Fibroblast of mammary gland (primary cell): ENCODE measurements around the gene TPCN2.
"Not testable (repeated sequence)": the region's sequence is repeated elsewhere in the genome, so short reads cannot be mapped to it uniquely, and the experiment has no call there.

Experiments used
- DNase-seq: peaks from one replicate; pipeline ENCODE4 v3.0.0-alpha.2; 2010; ENCODE audit warnings: low read depth
- H3K4me3 ChIP-seq: 2 replicates; pipeline ENCODE4 v1.5.1; 2011; ENCODE audit warnings: low read depth, mild to moderate bottlenecking, low read length, moderate library complexity; ENCODE audit not compliant: control insufficient read depth
- TF ChIP-seq, protein P1 (sequence below): conservative IDR thresholded peaks from 2 replicates; pipeline ENCODE4 v1.5.1; 2011; ENCODE audit warnings: low read depth, low read length, inconsistent platforms; ENCODE audit not compliant: control insufficient read depth, insufficient read depth

Gene TPCN2

DNA sequence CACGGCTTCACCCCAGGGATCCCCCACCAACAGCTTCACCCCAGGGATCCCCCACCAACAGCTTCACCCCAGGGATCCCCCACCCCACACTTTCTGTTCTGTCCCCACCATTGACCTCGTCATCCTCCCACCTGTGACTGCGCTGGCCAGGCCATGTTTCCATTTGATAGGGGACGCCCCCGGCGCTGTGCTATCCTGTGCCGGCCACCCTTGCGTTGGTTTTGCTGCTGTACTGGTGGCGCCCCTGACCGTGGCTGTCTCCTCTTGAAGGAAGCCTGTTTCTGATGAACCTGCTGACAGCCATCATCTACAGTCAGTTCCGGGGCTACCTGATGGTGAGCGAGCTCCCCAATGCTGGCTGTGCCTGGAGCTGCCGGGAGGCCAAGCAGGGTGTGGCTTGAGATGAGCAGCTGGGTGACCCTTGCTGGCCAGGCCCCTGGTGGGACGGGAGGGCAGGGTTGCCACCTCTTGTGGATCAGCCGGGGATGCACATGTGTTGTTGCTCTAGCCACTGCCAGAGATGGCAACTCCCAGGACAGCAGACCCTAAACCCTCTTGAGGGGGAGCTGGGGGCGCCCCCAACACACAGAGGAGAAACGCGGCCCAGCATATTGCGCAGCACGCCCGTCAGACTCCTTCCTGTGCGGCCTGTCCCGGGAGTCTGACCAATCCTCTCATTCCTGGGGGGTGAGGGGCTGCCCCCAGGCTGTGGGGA is 22.5 kb downstream of the TPCN2 start:
- TF ChIP-seq, protein P1, sequence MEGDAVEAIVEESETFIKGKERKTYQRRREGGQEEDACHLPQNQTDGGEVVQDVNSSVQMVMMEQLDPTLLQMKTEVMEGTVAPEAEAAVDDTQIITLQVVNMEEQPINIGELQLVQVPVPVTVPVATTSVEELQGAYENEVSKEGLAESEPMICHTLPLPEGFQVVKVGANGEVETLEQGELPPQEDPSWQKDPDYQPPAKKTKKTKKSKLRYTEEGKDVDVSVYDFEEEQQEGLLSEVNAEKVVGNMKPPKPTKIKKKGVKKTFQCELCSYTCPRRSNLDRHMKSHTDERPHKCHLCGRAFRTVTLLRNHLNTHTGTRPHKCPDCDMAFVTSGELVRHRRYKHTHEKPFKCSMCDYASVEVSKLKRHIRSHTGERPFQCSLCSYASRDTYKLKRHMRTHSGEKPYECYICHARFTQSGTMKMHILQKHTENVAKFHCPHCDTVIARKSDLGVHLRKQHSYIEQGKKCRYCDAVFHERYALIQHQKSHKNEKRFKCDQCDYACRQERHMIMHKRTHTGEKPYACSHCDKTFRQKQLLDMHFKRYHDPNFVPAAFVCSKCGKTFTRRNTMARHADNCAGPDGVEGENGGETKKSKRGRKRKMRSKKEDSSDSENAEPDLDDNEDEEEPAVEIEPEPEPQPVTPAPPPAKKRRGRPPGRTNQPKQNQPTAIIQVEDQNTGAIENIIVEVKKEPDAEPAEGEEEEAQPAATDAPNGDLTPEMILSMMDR = no peak
- H3K4me3 ChIP-seq = no peak overlapping the region
- no peak for DNase-seq

DNA sequence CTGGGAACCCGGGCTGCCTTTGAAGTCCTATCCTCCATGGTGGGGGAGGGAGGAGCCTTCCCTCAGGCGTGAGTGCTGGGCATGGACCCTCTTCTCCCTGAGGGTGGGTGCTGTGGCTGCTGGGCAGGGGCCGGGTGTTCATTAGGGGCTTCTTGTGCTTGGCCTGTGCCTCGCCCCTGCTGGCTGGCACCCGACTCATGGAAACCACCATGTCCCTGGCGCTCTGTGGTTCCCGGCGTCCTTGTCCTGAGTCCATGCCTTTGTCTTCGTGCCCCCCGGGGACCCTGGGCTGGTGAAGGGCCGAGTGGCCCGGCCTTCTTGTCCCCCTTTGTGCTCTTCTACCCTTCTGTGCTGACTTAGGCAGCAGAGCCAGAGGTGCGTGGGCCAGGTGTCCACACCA is 23.2 kb downstream of the TPCN2 start:
- no peak overlapping the region for H3K4me3 ChIP-seq
- DNase-seq = no peak
- TF ChIP-seq, protein P1 = no peak

DNA sequence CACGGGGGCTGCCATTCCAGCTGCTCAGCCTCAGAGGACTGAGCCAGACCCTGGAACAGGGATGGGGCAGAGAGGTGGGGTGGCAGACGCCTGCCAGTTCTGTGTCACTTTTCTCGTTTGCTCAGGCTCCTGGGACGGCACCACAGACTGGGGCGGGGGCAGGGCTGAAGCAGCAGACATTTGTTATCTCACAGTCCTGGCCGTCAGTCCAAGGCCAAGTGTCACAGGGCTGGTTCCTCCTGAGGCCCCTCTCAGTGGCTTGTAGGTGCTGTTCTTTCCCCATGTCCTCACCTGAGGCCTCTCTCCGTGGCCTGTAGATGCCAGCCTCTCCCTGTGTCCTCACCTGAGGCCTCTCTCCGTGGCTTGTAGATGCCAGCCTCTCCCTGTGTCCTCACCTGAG is 24.7 kb downstream of the TPCN2 start:
- no peak for DNase-seq
- TF ChIP-seq, protein P1 = no peak
- H3K4me3 ChIP-seq = no peak overlapping the region

DNA sequence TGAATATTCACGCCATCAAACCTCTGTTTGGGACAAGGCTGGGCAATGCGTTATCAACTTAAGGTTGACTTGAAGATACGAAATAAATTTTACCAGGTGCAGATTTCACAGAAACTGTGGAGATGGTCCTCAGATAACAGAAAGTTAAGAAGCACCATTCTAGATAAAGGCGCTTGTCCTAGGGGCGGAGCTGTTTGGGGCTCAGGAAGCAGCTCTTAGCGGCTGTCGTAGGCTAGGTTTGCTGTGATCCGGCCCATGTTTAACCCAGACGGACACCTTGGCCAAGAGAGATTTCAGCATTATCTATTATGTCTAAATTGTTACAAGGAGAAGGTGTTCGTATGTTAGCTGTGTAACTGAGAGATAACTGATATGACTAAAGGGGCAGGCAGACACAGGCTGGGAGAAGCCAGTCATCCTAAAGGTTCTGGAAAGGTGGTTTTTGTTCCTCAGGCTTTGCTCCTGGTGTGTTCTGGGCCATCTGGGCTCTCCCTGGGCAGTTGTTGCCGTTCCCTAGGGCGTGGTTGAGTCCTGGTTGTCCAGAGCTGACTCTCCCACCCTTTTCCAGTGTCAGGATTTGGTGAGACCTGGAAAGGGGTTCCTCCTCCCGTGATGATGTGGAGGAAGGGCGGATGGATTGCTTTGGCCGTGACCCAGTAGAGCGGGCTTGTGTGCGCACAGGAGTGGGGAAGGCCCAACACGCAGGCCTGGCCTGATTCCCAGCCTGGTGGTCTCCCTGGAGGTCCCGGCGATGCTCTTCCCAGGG is 25.8 kb downstream of the TPCN2 start:
- no peak overlapping the region for H3K4me3 ChIP-seq
- peak; percentile 61 for DNase-seq
- TF ChIP-seq, protein P1 = no peak

DNA sequence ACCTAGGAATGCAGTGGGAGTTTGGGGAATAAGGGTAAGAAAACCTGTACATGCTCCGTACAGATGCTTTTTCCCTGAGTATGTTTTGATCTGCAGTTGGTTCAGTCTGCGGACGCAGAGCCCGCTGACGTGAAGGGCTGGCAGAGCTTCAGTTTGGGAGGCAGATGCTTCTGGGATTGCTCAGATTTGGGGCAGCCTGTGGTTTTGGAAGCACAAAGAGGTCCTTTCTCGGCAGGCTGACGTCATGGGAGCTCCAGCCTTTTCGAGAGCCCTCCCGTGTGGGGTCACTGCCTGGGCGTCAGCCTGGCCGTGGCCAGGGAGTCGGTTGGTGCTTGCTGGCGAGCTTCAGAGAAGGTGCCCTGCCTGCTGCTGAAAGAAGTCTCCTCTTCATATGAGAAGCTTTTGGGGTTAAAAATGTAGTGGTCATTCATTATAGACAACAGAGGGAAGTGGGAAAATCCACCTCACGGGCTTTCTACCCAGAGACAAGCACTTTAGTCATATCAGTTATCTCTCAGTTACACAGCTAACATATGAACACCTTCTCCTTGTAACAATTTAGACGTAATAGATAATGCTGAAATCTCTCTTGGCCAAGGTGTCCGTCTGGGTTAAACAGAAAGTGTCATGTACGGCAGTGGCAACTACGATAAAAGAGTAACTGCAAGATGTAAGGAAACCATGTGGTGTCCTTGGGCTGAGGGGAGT is 26.8 kb downstream of the TPCN2 start:
- H3K4me3 ChIP-seq = no peak overlapping the region
- peak; percentile 99 for DNase-seq
- TF ChIP-seq, protein P1 = no peak

DNA sequence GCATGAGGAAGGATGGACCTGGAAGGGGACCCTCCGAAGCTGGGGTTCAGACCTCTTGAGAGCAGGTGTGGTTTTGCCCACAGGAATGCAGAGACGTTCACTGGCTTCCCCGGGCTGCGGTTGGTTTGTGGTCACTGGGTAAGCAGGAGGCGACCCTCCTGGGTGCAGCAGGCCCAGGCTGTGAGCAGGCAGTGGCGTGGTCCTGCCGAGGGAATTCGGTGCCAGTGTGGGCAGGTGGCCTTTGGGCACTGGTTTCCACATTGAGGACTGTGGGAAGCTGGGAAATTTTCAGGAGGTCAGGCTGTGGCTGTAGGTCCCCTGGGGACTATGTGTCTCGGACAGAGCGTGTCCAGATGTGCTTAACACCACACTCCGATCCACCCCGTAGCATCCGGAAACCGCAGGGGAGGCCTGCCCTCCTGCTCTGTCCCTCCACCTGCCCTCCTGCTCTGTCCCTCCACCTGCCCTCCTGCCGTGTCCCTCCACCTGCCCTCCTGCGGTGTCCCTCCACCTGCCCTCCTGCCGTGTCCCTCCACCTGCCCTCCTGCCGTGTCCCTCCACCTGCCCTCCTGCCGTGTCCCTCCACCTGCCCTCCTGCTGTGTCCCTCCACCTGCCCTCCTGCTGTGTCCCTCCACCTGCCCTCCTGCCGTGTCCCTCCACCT is 27.5 kb downstream of the TPCN2 start:
- no peak overlapping the region for H3K4me3 ChIP-seq
- peak; percentile 22 for DNase-seq
- TF ChIP-seq, protein P1 = no peak

DNA sequence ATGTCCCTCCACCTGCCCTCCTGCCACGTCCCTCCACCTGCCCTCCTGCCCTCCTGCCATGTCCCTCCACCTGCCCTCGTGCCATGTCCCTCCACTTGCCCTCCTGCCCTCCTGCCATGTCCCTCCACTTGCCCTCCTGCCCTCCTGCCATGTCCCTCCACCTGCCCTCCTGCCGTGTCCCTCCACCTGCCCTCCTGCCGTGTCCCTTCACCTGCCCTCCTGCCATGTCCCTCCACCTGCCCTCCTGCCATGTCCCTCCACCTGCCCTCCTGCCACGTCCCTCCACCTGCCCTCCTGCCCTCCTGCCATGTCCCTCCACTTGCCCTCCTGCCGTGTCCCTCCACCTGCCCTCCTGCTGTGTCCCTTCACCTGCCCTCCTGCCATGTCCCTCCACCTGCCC is 28.2 kb downstream of the TPCN2 start:
- not testable (repeated sequence) for DNase-seq, H3K4me3 ChIP-seq
